Measurements from ENCODE around the gene LRRTM4. TPM values are rescaled to one million over a fixed set of nuclear protein-coding genes. Genes with fewer than 3 reads are reported as not detected.

The LRRTM4 gene
- polyA plus RNA-seq, 1 donor (not counting 4 experiments of a cell fraction or from before 2014, with no cell fraction given), result not detected

DNA sequence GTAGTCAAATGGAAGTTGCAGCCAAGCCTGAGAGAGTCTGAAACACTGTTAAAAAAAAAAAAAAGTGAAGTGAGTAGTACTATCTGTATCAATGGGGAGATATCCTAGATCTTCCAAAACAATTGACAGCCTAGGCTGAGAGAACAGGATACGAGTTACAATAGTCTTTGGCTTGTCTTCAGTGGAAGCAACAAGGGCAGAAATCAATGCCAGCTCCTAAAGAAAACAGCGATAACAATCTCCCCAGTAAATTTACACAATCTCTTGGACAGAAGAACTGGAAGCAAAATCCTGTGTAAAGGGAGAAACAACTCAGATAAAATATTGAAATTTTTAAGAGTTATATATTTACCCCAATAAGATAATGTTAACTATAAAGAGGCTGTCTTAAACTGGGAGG is 508.7 kb downstream of the LRRTM4 start:
- Histone ChIP-seq H3K4me3 (ENCODE audit: control insufficient read depth in 2 of 3, extremely low read depth in 1 of 3, insufficient read depth in 2 of 3, low read depth in 1 of 3, low read length in 3 of 3) (no peak overlapping the region), H3K27ac (ENCODE audit: control insufficient read depth, insufficient read depth, low read length) (no peak overlapping the region), H3K79me2 (ENCODE audit: control insufficient read depth, insufficient read depth, low read length) (no peaks in the 10 kb centered on the region), H3K4me1 (ENCODE audit: control insufficient read depth, extremely low read depth, insufficient read depth, low read length) (no peaks in the 10 kb centered on the region), H4K20me1 (ENCODE audit: control insufficient read depth, extremely low read depth, insufficient read depth, low read length) (no peaks in the 10 kb centered on the region), H2AFZ (ENCODE audit: control insufficient read depth, low read length) (no peak overlapping the region), H3K36me3 (ENCODE audit: control insufficient read depth in 2 of 2, extremely low read depth in 1 of 2, insufficient read depth in 2 of 2, low read length in 2 of 2) (no peaks in the 10 kb centered on the region), H3K9ac (ENCODE audit: control insufficient read depth, extremely low read depth, insufficient read depth, low read length) (no peak overlapping the region), H3K9me3 (ENCODE audit: control insufficient read depth, low read depth, low read length) (no peaks in the 10 kb centered on the region), H3K4me2 (ENCODE audit: control insufficient read depth, extremely low read depth, insufficient read depth, low read depth, low read length) (no peak overlapping the region), H3K27me3 (ENCODE audit: control insufficient read depth, extremely low read depth, insufficient read depth, low read length) (no peaks in the 10 kb centered on the region), H3K9me1 (ENCODE audit: control insufficient read depth, extremely low read depth, insufficient read depth, low read length) (no peaks in the 10 kb centered on the region)
- DNase-seq (ENCODE audit: low read depth, low spot score), result no peak
- no peak for FAIRE-seq
- no peak for TF ChIP-seq EZH2 (IDR thresholded peaks at IDR 0.05; ENCODE audit: low read length)
- TF ChIP-seq, protein P1, sequence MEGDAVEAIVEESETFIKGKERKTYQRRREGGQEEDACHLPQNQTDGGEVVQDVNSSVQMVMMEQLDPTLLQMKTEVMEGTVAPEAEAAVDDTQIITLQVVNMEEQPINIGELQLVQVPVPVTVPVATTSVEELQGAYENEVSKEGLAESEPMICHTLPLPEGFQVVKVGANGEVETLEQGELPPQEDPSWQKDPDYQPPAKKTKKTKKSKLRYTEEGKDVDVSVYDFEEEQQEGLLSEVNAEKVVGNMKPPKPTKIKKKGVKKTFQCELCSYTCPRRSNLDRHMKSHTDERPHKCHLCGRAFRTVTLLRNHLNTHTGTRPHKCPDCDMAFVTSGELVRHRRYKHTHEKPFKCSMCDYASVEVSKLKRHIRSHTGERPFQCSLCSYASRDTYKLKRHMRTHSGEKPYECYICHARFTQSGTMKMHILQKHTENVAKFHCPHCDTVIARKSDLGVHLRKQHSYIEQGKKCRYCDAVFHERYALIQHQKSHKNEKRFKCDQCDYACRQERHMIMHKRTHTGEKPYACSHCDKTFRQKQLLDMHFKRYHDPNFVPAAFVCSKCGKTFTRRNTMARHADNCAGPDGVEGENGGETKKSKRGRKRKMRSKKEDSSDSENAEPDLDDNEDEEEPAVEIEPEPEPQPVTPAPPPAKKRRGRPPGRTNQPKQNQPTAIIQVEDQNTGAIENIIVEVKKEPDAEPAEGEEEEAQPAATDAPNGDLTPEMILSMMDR (optimal IDR thresholded peaks at IDR 0.05 in 1 of 3, IDR thresholded peaks at IDR 0.05 in 1 of 3, conservative IDR thresholded peaks at IDR 0.05 in 1 of 3; ENCODE audit: extremely low read depth in 1 of 3, insufficient read depth in 2 of 3, low read length in 3 of 3), result no peak
- dilution Hi-C loops (cut with MboI; ENCODE audit: extremely low pct_ligation_motif_present, low sequenced_read_pairs), result no loop called here

DNA sequence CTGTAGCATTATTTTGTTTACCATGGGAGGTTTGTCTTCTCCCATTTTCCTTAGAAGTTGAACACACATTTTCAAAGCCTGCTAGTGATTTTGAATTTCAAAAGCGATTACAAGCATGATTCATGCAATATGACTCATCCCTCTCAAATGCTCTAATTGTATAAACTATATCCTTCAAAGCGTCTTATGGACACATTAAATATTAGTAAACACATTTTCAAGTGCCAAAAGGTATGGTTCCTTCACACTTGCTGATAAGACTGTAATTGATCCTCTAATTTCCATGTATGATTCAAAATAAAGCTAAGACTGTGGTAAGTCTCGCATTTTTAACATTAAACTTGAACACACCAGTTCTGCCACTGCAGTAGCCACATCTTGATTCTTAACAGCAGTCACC is 512.9 kb downstream of the LRRTM4 start:
- Histone ChIP-seq H3K9me1 (ENCODE audit: control insufficient read depth, extremely low read depth, insufficient read depth, low read length) (no peaks in the 10 kb centered on the region), H3K9me3 (ENCODE audit: control insufficient read depth, low read depth, low read length) (no peaks in the 10 kb centered on the region), H4K20me1 (ENCODE audit: control insufficient read depth, extremely low read depth, insufficient read depth, low read length) (no peaks in the 10 kb centered on the region), H3K27me3 (ENCODE audit: control insufficient read depth, extremely low read depth, insufficient read depth, low read length) (no peaks in the 10 kb centered on the region), H3K4me3 (ENCODE audit: control insufficient read depth in 2 of 3, extremely low read depth in 1 of 3, insufficient read depth in 2 of 3, low read depth in 1 of 3, low read length in 3 of 3) (no peak overlapping the region), H3K79me2 (ENCODE audit: control insufficient read depth, insufficient read depth, low read length) (no peaks in the 10 kb centered on the region), H3K4me1 (ENCODE audit: control insufficient read depth, extremely low read depth, insufficient read depth, low read length) (no peaks in the 10 kb centered on the region), H2AFZ (ENCODE audit: control insufficient read depth, low read length) (no peak overlapping the region), H3K27ac (ENCODE audit: control insufficient read depth, insufficient read depth, low read length) (no peak overlapping the region), H3K36me3 (ENCODE audit: control insufficient read depth in 2 of 2, extremely low read depth in 1 of 2, insufficient read depth in 2 of 2, low read length in 2 of 2) (no peaks in the 10 kb centered on the region), H3K9ac (ENCODE audit: control insufficient read depth, extremely low read depth, insufficient read depth, low read length) (no peak overlapping the region), H3K4me2 (ENCODE audit: control insufficient read depth, extremely low read depth, insufficient read depth, low read depth, low read length) (no peak overlapping the region)
- TF ChIP-seq EZH2 (IDR thresholded peaks at IDR 0.05; ENCODE audit: low read length), result no peak
- TF ChIP-seq, protein P1 (optimal IDR thresholded peaks at IDR 0.05 in 1 of 3, IDR thresholded peaks at IDR 0.05 in 1 of 3, conservative IDR thresholded peaks at IDR 0.05 in 1 of 3; ENCODE audit: extremely low read depth in 1 of 3, insufficient read depth in 2 of 3, low read length in 3 of 3), result no peak
- dilution Hi-C loops (cut with MboI; ENCODE audit: extremely low pct_ligation_motif_present, low sequenced_read_pairs), result no loop called here
- DNase-seq (ENCODE audit: low read depth, low spot score), result no peak
- no peak for FAIRE-seq
